CD4-positive, alpha-beta T cell treated with Interleukin-15 for 1 hour (primary cell): Measurements from ENCODE around the gene MSH6.

Experiments
- DNase-seq: peaks from one replicate; pipeline ENCODE4 v3.0.0-alpha.2; 2020

MSH6 gene

DNA sequence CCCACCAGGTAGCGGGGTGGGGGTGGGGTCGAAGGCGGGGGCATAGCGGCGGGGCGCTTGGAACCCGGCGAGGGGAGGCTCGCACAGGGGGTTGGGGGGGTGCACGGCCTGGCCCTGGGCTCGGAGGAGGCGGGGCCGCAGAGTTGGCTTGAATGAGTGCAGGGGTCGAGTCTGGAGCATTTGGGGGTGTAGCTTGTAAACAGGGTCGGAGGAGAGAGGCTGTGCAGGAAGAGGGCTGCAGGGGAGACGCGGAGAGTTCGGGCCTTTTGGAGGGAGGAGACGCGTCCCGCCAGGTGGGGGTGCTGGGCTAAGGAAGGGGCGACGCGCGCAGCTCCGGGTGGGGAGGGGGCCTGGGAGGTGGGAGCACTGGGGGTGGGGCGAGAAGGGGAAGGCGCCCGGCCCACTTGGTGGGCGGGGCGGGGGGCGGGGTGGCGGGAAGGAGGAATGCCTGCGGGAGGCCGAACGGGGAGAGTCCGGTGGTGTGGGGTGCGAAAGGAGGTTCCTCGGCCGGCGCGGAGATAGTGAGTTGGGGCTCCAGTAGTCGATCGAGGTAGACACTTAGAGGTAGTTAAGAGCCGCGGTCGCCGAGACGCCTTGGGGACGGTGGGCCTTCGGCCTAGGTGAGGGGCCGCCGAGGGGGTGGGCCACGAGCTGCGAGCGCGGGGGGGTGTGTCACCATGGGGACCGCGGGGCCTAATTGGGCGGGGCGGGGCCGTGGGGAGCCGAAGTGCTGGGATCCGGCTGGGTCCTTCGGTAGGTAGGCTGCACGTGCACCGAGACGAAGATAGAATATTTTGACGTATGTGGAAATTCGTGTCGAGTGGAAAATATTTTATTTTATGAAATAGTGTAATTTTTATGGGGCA, 774 bp downstream of the MSH6 start:
- peak; percentile 71 for DNase-seq

- DNase-seq, result no peak
Measured at GRCh38 chr2:47784352-47784851, 1.5 kb downstream of the MSH6 start.

DNA sequence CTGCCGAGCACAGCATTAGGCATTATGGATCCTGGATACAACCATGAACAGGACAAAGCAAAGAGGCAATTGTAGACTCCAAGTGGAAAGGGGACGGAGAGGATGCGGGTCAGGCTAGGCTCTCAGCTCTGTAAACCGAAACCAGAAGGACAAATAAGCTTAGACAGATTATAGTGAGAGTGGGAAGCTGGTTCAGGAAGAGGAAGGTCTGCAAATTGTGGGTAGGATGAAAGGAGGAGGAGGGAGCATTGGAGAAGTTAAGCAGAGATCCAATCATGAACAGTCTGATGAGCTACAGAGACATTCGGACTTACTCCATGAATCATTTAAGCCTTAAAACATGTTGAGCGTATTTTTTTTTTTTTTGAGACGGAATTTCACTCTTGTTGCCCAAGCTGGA, 3.0 kb downstream of the MSH6 start:
- DNase-seq, result no peak

- DNase-seq, result no peak
Measured at GRCh38 chr2:47796090-47796697, 13.2 kb downstream of the MSH6 start.

GRCh38 chr2:47798631-47799030, 15.7 kb downstream of the MSH6 start:
- peak; percentile 21 for DNase-seq

GRCh38 chr2:47799031-47799609, 16.2 kb downstream of the MSH6 start:
- DNase-seq, result no peak

DNA sequence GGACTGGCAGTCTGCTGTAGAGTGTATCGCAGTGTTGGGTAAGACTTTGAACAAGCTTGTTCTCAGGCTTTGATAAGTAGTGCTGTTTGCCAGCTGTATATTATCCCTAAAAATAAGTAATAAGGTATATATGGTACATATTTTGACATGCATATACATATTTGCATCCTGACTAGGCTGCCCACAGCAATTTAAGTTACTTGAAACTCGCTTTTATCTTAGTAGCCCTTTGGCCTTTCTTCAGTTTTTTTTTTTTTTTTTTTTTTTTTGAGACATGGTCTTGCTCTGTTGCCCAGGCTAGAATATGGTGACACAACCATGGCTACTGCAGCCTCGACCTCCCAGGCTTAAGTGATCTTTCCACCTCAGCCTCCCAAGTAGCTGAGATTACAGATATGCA, 18.2 kb downstream of the MSH6 start:
- DNase-seq, result no peak

GRCh38 chr2:47803363-47803762, 20.4 kb downstream of the MSH6 start:
- DNase-seq, result no peak

DNA sequence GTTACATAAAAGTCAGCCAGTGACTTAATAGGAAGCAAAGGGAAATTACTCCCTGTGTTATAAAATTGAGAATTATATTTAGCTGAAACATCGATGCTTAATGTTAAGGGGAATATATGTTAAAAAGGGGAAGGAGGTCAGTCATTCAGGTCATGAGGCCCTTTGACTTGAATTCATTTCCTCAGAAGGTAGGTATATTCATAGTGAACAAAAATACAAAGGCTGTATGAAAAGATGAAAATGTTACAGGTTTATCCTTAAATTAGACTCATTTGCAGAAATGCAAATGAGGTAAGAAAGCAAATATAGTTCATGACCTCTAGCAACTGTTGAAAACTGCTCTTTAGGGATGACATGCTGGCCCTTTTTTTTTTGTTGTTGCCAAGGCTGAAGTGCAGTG, 20.8 kb downstream of the MSH6 start:
- no peak for DNase-seq

DNA sequence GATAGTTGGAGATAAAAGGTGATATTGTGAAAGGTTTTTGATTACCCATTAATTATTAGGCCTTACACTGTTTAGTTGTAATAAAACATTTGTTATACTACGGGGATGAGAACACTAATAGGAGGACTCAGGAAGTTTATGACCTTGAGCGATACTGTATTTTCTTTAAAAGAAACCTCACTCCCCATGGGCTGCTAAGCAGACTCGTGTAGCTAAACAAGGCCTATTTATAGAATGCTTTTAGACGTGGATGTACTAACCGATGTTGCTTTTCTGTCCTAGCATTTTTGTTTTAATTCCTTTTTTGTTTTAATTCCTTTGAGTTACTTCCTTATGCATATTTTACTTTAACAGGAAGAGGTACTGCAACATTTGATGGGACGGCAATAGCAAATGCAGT, 22.9 kb downstream of the MSH6 start:
- no peak for DNase-seq

DNA sequence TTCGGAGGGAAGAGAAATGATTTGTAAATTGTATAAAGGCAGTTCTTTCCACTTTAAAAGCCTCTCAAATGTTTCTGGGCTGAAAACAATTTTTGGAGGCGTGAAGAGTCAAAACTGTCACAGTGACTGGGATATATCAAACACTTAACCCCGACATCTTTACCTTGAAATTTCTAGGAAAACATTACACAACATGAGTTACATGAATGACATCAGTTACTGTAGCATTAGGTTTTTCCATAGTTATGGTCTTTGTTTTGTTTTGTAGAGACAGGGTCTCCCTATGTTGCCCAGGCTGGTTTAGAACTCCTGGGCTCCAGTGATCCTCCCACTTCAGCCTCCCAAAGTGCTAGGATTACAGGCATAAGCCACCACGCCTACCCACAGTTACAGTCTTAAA, 25.7 kb downstream of the MSH6 start:
- DNase-seq, result no peak

DNA sequence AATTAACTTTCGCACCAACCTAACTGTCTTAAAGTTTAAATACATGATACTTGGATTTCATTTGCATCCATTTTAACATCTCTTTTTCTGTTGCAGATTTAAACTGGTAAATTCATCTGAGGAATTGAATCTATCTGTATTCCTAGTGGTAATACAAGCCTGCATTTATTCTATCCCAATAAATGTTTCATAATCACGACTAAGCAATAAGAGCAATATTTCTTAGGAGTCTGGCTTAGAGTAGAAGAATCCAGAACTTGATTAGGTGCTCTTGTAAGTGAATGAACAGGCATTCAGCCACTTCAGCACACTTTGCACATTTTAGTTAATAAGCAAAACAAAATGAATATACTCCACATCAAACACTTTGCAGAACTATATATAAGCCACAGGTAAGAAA, 27.0 kb downstream of the MSH6 start:
- DNase-seq, result no peak

GRCh38 chr2:47810850-47811249, 27.9 kb downstream of the MSH6 start:
- no peak for DNase-seq

DNA sequence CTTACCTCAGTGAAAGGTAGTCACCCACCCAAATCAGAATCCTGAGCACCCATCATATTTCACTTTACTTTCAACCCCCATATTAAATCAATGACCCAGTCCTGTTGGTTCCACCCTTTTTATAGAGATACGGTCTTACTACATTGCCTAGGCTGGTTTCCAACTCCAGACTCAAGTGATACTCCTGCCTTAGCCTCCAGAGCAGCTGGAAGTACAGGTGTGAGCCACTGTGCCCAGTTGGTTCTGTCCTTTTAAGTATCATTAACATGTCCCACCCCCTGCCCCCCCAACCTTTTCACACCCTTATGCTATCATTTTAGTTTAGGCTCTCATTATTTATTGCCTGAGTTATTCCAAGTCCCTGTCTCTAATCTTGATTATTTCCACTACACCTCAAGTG, 28.7 kb downstream of the MSH6 start:
- no peak for DNase-seq

DNA sequence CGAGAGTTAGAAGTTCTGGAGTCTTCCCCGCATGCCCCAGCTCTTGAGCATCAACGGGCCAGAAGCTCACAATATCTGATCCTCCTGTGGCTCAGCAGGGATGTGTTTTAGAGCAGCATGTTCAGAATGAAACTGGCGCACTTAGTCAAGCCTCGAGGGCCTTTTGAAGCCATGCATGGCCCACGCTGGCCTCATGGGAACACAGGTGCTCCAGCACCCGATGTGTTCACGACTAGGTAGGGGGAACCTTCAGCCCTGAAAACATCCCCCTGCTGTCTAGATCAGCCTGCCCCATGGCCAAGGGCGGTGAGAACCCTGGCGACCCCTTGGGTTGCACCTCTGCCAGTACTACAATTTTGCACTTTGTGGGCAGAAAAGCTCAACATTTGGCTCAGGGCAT, 32.8 kb downstream of the MSH6 start:
- DNase-seq, result no peak

DNA sequence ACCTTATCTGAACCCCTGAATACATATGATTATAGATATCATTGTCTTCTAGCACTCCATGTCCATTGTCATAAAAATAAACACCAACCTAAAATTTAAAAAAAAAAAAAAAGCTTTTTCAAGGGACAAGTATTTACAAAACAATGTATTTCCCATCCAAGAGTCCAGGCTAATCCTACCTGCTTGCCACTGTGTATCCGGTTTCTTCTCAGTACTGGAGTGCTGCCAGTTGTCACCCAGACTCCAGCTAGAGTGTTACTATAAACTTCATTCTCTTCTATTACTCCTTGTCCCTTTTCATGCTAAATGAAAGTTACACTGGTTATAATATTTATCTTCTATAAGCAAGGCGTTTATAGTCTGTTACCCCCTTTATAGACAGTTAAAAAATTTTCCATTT, 35.8 kb downstream of the MSH6 start:
- DNase-seq, result no peak

DNA sequence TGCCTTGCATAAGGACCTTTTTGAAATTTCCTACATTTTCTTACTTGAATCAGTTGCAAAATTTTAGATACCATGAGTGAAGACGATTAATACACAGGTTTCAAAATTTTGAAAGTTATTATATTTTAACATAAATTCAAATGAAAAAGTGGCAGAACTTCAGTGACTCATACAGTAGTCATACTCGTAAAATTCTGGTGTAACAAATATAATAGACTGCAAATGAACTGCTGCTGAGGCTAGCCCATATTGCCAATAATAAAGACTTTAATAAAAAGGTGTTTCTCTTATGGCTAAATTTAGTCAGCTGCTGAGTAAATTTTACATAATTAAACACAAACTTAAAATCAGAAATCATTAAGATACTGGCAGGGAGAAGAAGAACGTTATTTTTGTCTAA, 36.9 kb downstream of the MSH6 start:
- no peak for DNase-seq

GRCh38 chr2:47822518-47822917, 39.6 kb downstream of the MSH6 start:
- no peak for DNase-seq

DNA sequence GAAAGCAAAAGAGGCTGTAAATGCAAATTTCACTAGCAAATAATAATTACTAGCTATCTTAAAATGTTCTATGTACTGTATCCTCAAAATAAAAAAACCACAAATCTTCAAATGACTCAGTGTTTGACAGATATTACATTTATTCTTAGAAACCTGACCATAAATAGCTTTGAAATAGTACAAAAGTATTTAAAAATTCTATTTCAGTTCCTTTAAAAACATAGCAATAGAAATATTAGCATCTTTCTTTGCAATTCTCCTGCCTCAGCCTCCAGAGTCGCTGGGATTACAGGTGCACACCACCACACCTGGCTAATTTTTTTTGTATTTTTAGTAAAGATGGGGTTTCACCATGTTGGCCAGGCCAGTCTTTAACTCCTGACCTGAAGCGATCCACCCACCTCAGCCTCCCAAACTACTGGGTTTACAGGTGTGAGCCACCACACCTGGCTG, 50.6 kb downstream of the MSH6 start:
- DNase-seq, result no peak

DNA sequence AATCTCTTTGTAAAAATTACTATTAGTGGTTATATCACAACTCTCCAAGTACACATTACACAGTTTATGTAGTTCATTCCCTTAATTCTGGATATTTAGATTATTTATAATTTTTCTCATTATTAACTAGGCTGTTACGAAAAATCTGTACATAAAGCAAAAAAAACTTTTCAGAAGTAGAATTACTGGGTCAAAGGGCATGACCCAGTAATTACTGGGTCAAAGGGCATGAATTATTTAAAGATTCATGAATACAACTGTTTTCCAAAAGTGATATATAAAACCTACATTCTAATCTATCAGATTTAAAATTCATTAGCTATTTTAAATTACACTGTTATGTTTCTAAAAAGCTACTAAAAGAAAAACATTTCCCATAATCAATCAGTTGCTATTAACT, 55.3 kb downstream of the MSH6 start:
- no peak for DNase-seq

DNA sequence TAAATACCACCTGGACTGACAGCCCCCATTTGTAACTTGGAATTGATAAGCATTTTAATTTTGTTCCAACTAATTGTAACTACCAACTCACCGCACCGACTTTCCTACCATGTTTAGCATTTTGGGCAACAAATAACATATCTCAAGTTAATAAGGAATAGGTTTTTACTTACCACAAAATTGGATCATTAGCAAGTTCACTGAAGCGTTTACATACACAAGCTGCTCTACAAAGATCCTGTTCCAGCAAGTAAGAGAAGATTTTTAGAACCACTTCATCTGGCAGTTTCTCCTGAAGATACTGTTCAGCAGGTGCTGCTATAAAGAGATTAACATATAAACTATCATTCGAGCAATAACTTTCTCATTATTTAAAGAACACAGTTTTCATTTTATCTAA, 55.7 kb downstream of the MSH6 start:
- DNase-seq, result no peak

- no peak for DNase-seq
Measured at GRCh38 chr2:47842846-47843245, 59.9 kb downstream of the MSH6 start.

DNA sequence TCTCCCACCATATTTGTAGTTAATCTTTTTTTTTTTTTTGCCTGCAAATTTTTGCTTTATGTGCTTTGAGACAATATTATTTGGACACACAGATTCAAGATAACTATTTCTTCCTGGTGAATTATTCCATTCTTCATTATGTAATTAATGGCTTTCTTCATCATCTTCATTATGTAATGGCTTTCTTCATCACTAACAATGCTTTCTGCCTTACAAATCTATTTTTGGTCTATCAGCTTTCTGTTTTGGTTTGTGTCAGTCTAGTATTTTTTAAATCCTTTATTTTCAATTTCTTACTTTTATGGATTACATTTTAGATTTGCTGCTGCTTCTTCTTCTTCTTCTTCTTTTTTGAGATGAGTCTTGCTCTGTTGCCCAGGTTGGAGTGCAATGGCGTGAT, 60.5 kb downstream of the MSH6 start:
- DNase-seq, result no peak

DNA sequence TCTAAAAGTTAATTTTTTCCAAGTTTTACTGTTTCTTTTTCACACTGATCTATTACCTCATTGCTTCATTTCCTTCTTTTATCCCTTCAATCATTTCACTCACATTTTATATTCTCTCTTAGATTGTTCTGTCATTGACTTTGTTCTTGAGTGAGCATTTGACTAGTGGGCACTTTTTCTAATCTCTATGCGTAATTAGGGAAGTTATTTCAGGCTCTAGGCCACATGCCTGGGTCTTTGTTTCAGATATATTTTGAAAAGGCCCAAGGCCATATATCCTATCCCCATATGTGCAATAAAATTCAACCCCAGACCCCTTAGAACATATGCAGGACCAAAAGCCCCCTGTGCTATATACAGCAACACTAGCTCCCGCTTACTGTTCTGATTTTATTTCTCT, 61.2 kb downstream of the MSH6 start:
- no peak for DNase-seq
